ENCODE results near the gene OTOG.
A peak's percentile ranks its signal among the peaks of the same experiment; 100 is the strongest.

Gene OTOG

DNA sequence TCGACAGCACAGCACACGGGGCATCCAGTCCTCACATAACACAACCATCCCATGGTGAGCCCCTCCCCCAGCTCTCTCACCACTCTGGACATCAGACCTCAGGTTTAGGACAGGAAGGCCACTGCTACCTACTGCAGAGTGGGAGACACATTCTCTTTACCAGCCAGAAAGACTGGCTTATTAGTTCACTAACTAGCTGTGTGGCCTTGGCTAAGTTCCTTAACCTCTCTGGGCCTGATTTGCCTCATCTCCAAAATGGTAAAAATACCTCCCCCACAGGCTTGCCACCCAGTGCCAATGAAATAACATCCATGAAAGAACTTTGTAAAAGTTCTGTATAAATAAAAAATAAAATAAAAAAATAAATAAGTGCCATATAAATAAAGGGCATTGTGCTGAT lies 35.0 kb upstream of the OTOG start:
- TF ChIP-seq, protein P1, sequence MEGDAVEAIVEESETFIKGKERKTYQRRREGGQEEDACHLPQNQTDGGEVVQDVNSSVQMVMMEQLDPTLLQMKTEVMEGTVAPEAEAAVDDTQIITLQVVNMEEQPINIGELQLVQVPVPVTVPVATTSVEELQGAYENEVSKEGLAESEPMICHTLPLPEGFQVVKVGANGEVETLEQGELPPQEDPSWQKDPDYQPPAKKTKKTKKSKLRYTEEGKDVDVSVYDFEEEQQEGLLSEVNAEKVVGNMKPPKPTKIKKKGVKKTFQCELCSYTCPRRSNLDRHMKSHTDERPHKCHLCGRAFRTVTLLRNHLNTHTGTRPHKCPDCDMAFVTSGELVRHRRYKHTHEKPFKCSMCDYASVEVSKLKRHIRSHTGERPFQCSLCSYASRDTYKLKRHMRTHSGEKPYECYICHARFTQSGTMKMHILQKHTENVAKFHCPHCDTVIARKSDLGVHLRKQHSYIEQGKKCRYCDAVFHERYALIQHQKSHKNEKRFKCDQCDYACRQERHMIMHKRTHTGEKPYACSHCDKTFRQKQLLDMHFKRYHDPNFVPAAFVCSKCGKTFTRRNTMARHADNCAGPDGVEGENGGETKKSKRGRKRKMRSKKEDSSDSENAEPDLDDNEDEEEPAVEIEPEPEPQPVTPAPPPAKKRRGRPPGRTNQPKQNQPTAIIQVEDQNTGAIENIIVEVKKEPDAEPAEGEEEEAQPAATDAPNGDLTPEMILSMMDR (IDR thresholded peaks at IDR 0.05; ENCODE audit: insufficient read depth, low read depth, low read length, missing control alignments) = no peak
- no peak overlapping the region for H3K4me3 ChIP-seq (ENCODE audit: low read length)
- DNase-seq (ENCODE audit: low read depth) = no peak

DNA sequence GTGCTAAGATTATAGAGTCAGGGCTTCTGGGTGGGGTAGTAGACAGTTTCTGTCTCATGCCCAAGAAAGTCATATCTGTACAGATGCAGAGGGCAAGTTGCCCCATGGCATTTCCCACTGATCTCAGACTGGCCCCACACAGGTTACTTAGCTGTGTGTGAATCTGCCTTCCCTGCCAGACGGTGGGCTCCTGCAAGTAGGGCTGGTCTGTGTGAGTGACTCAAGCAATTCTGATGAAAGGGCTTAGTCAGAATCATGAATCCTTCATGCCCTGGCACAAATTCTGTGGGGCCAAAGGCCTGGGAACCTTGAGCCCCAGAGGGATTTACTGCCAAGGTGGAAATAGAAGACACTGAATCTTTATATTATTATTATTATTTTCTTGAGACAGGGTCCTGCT lies 33.2 kb upstream of the OTOG start:
- no peak overlapping the region for H3K4me3 ChIP-seq (ENCODE audit: low read length)
- DNase-seq (ENCODE audit: low read depth) = peak; percentile 70
- TF ChIP-seq, protein P1 (IDR thresholded peaks at IDR 0.05; ENCODE audit: insufficient read depth, low read depth, low read length, missing control alignments) = no peak

DNA sequence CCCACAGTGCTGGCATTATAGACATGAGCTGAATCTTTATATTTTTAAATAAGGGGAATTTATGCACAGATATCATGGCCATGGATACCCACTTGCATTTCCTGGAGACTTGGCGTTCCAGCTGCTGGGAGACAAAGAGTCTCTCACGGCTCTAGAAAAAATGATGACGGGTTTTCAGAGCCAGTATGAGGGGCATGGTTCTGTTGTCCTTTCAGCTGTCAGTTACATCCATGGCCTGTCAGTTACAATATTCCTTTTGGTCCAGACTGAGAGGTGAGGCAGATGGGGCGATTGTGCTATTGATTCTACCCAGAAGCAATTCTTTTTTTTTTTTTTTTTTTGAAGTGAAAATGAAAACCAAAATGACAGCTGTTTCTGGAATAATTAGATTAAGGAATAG lies 32.6 kb upstream of the OTOG start:
- no peak overlapping the region for H3K4me3 ChIP-seq (ENCODE audit: low read length)
- DNase-seq (ENCODE audit: low read depth) = no peak
- TF ChIP-seq, protein P1 (IDR thresholded peaks at IDR 0.05; ENCODE audit: insufficient read depth, low read depth, low read length, missing control alignments) = no peak

DNA sequence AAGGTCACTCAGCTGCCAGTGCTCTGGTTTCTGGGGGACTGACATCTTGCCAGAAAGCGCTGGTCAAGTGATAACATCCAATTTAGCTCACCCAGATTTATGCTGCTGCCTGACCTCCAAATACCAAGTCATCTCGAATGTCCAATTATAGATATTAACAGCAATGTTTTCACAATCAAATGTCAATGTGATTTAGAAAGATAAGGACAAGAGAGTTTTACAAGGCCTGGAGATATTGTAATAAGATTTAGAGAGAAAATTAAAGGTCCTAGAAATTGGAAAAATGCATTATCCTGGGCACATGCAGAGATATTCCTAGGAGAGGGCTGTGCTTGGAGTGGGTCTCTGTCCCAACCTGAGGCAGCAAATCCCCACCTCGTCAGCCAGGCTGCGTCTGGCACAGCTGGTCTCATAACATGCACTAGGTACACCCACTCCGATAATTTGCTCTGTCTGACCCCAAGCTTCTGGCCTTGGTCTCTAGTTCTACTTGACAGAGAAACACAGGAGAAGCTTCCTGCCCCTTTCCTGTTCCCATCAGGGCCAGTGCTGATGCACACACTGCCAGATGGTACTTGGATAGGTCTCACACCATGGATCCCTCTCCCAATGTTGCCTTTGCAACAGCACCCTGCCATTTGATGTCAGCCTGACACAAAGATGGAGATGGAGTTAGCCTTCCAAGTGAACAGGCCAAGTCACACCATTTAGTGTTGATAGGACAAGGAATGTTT lies 31.4 kb upstream of the OTOG start:
- TF ChIP-seq, protein P1 (IDR thresholded peaks at IDR 0.05; ENCODE audit: insufficient read depth, low read depth, low read length, missing control alignments) = no peak
- no peak for DNase-seq (ENCODE audit: low read depth)
- no peak overlapping the region for H3K4me3 ChIP-seq (ENCODE audit: low read length)

DNA sequence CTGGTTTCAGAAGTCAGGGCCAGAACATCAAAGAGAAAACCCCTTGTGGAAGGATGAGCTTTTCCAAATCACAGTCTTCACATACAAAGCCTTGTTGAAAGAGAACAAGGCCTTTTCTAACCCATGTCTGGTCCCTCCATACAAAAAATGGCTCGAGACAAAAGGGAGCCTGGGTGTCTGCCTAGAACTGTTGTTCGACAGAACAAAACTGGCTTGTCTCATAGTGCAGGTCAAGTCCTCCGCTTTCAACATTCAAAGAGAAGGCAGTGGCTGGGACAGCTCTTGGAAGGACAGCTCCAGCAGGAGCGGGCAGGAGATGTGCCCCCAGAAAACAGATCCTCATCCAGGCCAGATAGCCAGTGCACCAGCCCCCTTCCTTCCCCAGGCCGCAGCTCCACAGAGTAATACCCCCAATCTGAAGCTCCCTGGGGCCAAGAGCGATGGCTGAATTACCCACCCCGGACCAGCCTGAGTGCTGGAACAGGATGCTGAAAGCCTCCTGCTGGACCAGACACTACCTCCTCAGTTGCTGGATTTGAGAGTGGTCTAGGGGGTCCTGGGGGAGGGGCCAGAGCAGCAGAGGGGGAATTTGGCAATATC lies 30.4 kb upstream of the OTOG start:
- no peak overlapping the region for H3K4me3 ChIP-seq (ENCODE audit: low read length)
- DNase-seq (ENCODE audit: low read depth) = no peak
- TF ChIP-seq, protein P1 (IDR thresholded peaks at IDR 0.05; ENCODE audit: insufficient read depth, low read depth, low read length, missing control alignments) = no peak

DNA sequence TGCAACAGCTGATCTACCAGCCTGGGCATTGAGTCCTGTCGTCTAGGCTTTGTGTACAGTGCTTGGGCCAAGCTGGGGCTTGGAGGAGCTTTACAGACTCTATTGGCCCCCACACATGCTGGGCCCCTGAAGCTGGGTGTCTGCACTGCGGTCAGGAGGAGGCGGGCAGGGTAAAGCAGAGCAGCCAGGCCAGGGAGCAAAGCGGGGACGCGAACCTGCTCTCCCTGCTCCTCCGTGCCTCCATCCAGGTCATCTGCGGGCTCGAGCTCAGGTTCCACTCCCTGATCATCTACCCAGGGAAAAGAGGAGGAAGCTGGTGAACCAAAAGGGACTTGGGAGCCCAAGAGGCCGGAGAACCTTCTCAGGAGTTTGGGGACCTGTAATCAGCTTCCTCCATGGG lies 29.9 kb upstream of the OTOG start:
- H3K4me3 ChIP-seq (ENCODE audit: low read length) = no peak overlapping the region
- TF ChIP-seq, protein P1 (IDR thresholded peaks at IDR 0.05; ENCODE audit: insufficient read depth, low read depth, low read length, missing control alignments) = no peak
- no peak for DNase-seq (ENCODE audit: low read depth)

DNA sequence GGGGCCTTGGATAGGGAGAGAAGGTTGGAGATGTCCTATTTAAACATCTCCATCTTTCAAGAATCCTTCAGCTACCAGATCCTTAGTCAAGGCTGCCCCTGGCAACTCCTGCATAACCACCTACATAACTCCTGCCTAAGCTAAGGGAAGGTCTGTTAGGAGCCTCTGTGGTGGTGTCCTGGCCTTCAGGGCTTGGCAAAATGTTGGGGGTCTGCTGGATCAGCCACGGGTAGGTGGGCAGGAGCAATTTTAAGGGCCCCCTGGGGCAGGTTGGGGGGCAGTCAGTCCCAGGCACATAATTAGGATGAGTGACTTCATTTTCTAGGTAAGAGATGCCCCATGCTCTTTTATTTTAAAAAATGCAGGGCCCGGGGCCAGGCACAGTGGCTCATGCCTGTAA lies 28.7 kb upstream of the OTOG start:
- no peak overlapping the region for H3K4me3 ChIP-seq (ENCODE audit: low read length)
- no peak for DNase-seq (ENCODE audit: low read depth)
- TF ChIP-seq, protein P1 (IDR thresholded peaks at IDR 0.05; ENCODE audit: insufficient read depth, low read depth, low read length, missing control alignments) = no peak
